ENCODE results near the gene SPIRE2.
"Not testable (repeated sequence)": the region's sequence is repeated elsewhere in the genome, so short reads cannot be mapped to it uniquely, and the experiment has no call there.

SPIRE2 gene

DNA sequence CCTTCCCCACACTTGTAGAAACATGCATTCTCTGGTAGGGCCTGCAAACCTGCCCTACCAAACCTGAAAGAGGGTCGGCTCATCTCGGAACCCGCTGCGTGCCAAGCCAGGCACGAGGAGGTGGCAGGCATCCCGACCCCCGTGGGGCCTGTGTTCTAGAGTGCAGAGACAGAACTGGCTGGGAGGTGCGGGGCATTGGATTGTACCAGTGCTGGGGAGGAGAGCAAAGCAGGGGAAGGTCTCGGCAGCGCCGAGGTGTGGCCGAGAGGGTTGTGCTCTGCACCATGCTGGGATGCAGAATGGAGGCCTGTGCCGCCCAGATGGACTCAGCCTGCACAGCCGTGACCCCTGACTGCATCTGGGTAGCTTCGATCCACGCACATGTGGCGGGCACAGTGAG, 72.6 kb downstream of the SPIRE2 start:
- no peak for DNase-seq

- DNase-seq = no peak
These were observed 74.7 kb downstream of the SPIRE2 start for GRCh38 chr16:89902980-89903379.

GRCh38 chr16:89903908-89904515, 75.7 kb downstream of the SPIRE2 start:
- no peak for DNase-seq

- no peak for DNase-seq
These were observed 76.6 kb downstream of the SPIRE2 start for GRCh38 chr16:89904606-89905510.

DNA sequence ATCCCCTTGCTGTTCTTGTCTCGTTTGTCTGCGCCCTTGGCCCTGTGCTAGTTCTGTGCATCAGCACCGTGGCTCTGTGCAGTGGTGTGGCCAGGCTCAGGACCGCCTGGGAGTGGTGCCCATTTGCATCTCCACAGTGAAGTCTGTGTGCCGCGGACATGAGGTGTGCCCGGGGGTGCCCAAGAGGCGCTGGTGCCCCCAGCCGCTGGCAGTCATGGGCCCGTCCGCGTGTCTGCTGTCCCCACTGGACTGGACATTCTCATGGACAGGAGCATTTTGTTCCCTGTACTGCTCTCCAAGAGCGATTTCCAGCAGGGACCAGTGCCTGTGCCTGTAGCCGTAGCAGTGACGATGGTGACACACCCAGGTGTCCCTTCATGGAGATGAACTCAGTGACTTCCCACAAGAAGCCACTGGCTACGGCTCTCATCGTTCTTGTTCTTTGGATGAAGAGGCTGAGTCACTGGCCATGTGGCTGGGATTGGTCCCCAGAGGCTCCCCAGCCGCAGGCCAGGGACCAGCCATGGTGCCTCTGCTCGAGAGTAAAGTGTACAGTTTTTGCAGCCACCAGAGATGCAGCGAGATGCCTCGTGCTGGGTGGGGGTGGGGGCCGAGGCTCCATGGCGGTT, 77.3 kb downstream of the SPIRE2 start:
- DNase-seq = no peak

DNA sequence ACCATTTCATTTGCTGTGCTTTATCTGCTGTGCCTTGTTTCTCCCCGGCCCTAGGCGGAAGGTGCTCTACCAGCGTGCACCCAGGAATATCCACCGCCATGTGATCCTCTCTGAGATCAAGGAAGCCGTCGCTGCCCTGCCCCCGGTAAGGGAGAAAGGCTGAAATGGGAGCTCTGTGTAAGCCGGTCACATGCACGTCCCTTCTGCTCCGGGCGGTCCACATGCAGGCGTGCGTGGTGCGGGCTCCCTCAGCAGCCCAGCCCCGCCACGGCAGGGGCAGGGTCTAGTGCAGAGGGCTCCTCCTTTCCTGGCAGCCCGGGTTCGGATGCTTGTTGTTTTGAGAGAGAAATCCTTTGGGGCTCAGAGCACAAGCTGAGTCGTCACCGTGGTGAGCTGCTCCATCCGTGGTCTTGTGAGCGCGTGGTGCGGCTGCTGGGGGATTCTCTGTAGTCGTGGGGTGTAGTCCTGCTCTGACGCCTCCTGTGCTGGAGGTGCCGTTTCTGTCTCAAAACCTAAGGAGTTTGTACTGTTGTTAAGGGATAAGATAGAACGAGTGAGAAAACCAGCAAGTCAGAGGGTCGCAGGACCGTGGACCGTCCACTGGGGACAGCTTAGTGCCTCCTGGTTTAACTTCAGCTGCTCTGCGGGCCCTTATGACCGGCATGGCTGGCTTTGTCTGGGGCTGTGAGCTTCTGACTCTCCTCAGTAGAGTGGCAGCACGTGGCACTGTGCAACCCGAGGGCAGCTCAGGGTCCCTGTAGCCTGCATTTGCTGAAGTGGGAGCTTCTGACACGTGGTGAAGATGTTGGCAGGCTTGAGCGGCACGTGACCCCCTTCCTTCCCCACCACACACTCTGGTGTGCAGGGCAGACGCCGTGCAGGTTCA, 78.1 kb downstream of the SPIRE2 start:
- DNase-seq = no peak

DNA sequence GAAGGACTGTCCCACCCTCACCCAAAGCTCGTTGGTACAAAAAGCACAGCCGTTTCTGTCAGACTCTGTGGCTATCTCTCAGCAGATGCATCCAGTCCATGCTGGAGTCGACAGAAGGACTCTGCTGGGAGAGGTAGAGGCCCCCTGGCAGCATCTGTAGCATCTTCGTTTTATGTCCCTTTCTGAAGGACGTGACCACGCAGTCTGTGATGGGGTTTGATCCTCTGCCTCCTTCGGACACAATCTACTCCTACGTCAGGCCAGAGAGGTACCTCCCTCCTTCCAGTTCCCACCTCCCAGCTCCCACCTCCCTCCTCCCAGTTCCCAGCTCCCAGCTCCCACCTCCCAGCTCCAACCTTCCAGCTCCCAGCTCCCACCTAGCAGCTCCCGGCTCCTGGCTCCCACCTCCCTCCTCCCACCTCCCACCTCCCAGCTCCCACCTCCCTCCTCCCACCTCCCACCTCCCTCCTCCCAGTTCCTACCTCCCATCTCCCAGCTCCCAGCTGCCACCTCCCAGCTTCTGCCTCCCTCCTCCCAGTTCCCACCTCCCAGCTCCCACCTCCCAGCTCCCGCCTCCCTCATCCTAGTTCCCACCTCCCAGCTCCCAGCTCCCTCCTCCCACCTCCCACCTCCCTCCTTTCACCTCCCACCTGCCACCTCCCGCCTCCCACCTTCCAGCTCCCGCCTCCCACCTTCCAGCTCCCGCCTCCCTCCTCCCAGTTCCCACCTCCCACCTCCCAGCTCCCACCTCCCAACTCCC, 79.0 kb downstream of the SPIRE2 start:
- no peak for DNase-seq

GRCh38 chr16:89908236-89908635, 80.0 kb downstream of the SPIRE2 start:
- DNase-seq = no peak

DNA sequence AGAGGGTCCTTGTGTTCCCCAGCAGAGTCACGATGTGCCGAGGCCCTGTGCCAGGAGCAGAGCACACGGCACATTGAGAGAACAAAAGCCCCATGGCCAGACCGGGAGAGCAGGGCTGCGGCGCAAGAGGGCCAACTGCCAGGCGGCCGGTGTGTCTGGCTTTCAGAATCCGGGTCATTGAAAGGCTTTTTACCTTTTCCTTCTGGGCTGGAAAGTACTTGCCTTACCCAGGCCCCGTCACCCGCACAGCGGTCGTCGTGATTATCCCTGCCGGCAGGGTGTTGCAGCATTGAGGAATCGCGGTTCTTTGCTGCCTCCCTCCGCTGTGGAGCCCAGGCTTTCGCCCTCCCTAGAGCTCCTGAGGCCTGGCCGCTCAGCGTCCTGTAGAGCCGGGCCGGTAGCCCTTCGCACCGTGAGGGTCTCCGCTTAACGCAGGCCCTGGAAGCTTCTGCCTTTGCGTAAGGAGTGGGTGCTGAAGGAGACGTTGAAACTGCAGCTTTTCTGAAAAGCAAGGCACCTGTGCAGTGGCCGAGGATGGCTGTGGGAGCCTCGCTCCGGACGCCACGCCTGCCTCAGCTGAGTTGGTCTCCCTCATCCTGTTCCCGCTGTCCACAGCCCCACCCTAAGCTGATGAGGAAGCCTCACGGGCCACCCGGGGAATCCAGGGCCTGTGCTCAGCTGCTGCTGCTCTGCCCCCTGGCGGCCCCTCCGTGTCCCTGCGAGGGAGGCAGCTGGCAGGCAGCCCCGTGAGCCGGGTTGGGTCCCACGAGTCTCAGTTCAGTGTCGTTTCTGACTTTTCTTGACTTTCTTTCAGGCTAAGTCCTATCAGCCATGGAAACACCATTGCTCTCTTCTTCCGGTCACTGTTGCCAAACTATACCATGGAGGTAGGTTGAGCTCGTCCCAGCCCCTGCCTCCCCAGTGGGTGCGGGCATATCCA, 81.8 kb downstream of the SPIRE2 start:
- DNase-seq = no peak

DNA sequence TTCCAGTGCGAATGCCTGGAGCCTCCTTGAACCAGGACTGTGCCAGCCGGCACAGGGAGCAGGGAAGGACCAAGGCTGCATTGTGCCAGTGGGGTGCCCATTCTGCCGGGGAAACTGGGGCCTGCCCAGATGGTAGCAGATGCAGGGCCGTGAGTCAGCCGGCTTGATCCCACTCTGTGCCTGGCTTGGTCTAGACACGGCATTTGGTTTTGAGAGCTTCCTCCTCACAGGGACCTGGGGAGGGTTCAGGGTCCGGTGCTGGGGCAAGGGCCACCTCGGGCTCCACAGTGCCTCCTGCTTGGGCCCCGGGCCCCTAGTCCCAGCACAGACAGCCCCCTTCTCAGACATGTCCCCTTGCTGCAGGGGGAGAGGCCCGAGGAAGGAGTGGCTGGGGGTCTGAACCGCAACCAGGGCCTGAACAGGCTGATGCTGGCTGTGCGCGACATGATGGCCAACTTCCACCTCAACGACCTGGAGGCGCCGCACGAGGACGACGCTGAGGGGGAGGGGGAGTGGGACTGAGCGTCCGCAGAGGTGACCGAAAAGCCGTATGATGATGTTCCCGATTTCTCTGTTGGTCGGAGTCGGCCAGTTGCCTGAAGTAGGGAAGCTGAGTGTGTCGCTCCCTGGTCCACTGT, 82.6 kb downstream of the SPIRE2 start:
- DNase-seq = no peak

GRCh38 chr16:89911375-89911774, 83.1 kb downstream of the SPIRE2 start:
- no peak for DNase-seq

DNA sequence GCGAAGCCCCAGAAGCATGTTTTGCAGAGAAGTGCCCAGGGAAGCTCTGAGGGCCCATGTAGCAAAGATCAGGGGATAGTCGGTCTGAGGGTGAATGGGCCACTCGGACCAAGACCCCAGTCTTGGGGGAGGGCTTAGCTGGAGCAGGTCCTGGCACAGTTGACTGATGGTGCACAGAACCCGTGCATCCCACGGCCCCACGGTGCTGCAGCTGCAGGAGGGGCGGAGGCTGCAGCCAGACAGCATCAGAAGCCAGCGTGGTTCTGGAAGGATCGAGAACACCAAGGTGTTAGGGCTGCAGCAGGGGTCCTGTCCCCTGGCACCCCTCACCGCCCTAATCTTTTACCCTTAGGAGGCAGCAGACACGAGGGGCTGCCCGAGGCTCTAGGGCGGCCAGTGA, 83.9 kb downstream of the SPIRE2 start:
- DNase-seq = no peak

DNA sequence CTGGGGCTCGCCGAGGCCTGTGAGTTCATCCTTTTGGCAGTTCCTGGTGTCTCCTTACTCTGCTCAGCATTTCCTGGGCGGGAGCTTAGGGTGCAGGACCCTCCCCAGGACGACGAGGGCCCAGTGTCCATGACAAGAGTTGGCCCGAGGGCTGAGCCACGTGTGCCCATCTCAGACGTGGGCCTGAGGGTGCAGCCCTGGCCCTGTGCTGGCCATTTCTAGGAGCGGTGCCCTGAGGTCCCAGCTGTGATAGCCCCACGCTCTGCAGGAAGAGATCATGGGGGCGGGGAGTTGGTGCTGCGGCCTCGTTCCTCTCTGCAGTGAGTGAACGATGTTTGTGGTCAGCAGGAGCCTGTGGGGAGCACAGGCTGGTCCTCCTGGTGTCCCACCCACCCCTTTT, 84.4 kb downstream of the SPIRE2 start:
- no peak for DNase-seq

GRCh38 chr16:89913408-89914387, 85.4 kb downstream of the SPIRE2 start:
- no peak for DNase-seq

DNA sequence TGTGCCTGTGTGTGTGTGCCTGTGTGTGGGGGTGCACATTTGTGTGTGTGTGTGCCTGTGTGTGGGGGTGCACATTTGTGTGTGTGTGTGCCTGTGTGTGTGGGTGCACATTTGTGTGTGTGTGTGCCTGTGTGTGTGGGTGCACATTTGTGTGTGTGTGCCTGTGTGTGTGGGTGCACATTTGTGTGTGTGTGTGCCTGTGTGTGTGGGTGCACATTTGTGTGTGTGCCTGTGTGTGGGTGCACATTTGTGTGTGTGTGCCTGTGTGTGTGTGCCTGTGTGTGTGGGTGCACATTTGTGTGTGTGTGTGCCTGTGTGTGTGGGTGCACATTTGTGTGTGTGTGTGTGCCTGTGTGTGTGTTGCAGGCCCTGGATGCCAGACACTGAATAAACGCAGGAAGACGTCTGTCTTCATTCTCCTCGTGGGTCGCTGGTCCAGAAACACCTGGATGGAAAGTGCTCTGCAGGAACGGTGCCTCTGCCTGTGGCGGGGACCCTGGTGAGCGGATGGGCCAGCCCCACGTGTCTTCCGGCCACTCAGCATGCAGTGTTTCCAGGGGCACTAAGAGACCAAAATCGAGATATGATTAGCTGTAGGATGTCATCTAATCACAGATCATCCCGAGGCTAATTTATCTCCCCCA, 86.5 kb downstream of the SPIRE2 start:
- not testable (repeated sequence) for DNase-seq

DNA sequence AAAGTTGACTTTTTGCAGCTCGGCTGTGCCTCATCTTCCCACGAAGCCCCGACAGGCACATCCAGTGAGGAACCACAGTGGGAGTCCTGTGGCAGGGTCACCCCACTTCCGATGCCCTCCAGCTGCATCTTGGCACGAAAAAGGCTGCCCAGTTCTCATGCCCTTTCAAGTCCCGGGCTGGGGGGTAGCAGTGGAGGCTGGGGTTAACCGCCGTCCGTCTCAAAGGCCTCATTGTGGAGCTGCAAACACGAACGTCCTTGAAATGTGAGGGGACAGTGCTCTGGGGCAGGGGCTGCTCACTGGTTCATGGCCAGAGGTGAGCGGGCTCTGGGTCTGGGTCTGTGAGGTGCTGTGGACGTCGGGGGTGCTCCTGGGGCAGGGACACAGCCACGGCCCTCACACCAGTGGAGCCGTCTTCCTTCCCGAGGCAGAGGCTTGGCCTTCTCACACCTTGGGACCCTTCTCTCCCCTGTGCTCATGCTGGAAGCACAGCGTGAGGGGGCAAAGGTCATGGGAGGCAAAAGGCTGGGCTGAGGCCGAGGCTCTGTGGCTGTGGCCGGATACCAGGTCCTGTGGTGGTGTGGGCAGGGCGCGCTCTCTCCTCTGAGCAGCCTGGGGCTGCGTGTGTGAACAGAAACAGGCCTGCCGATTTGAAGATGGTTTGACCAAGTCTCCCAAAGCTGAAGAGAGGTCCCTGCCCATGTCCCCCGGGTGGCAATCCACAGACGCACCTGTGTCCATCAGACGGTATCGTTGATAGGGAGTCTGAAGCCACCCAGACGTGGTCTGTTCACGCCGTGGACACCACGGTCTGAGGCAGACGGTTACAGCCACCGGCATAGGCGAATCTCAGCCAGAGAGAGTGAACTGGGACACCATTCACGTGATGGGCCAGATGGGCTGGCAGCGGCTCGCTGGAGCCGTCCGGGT, 87.3 kb downstream of the SPIRE2 start:
- no peak for DNase-seq

DNA sequence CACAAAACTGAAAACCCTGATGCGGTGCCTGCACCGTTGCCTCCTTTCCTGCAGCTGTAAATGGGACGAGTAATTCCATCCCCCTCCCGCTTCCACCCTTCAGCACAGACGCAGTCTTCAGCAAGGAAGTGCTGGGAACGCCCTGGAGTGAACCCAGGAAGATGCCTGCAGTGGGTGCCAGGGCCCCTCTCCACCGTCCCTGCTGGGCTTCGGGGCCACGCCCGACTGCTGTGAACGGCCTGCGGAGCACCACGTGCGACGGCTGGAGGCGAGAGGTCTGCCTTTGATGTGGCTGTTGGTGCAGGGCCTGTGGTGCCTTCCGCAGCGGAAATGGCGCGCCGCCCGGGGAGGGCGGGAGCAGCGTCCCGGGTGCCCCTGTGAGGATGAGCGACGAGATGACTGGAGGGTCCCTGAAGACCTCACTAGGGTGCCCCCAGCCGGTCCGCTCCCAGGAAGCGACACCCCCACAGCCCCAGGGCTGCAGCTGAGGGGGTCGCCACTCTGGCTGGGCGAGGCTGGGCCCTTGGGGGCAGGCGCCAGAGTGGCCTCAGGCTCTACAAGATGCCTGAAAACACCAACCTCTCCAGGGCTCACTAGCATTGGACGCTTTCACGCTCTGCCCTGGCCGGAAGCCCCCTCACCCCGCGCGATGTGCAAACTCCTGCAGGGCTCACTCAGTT, 89.6 kb downstream of the SPIRE2 start:
- no peak for DNase-seq
